A549 (cell line): ENCODE data around the gene TENT4A. TPM values are rescaled to one million over a fixed set of nuclear protein-coding genes. Genes with fewer than 3 reads are reported as not detected.

ENCODE experiments used
- ATAC-seq, 2 experiments: fragments of 200-7000 bp in 1 of 2; fragments of >200 bp in 1 of 2; cut with Nextera tagmentation in 1 of 2; cut with Tn5 transposase in 1 of 2; 3 replicates each; pipeline versions ENCODE4 v1.8.0 to v1.9.1; 2018 to 2020; ENCODE audit warnings: mild to moderate bottlenecking in 1 of 2, moderate library complexity in 1 of 2
- CTCF ChIA-PET: fragments of 300-600 bp; sonication (Branson Sonifier 250); formaldehyde crosslinking; extraction: SDS; loops from one replicate; lab custom pipeline; 2021; ENCODE audit warnings: antibody characterized with exemption, inconsistent platforms; lab: Yijun Ruan, JAX
- POLR2A ChIA-PET: fragments of 350-600 bp; formaldehyde crosslinking; extraction: SDS; loops from one replicate; lab custom pipeline; 2021; ENCODE audit warnings: antibody characterized with exemption, inconsistent platforms; lab: Yijun Ruan, JAX
- DNase-seq, 2 experiments: peaks; one replicate each; pipeline versions ENCODE4 v3.0.0 to v3.0.0-alpha.2; 2011 to 2016; ENCODE audit warnings: low read depth in 1 of 2, low spot score in 1 of 2
- FAIRE-seq: peaks from 2 replicates; lab custom pipeline; 2011; peaks lifted over from hg19 to GRCh38; lab: Jason Lieb, UNC
- H3K27ac ChIP-seq, 2 experiments: fragments of >200 bp; sonication (Bioruptor Twin); formaldehyde crosslinking; 3 replicates each; pipeline ENCODE4 v1.5.1; 2016 to 2017
- H3K4me1 ChIP-seq: fragments of >200 bp; sonication (Bioruptor Twin); formaldehyde crosslinking; 3 replicates; pipeline ENCODE4 v1.6.1; 2016
- H3K4me2 ChIP-seq: fragments of >200 bp; sonication (Bioruptor Twin); formaldehyde crosslinking; 3 replicates; pipeline ENCODE4 v1.6.1; 2016
- H3K4me3 ChIP-seq: fragments of >200 bp; sonication (Bioruptor Twin); formaldehyde crosslinking; 3 replicates; pipeline ENCODE4 v1.5.1; 2016
- H3K9me3 ChIP-seq: fragments of >200 bp; sonication (Bioruptor Twin); formaldehyde crosslinking; 3 replicates; pipeline ENCODE4 v1.6.1; 2016
- CEBPB ChIP-seq, 2 experiments: fragments of >200 bp in 1 of 2; sonication (Bioruptor Twin) in 1 of 2; formaldehyde crosslinking in 1 of 2; IDR thresholded peaks; 2 replicates each; pipeline ENCODE4 v1.6.1; 2012 to 2016
- CHD4 ChIP-seq: fragments of 200-600 bp; sonication (generic); IDR thresholded peaks from 2 replicates; pipeline ENCODE4 v1.6.1; 2016; ENCODE audit warnings: antibody characterized with exemption, mild to moderate bottlenecking, borderline replicate concordance
- EHF ChIP-seq: fragments of 250-450 bp; sonication (Bioruptor Pico); IDR thresholded peaks from 2 replicates; pipeline ENCODE4 v1.5.0; 2020; ENCODE audit warnings: mild to moderate bottlenecking
- EHMT2 ChIP-seq: fragments of 200-600 bp; sonication (generic); IDR thresholded peaks from 2 replicates; pipeline ENCODE4 v1.6.1; 2016; ENCODE audit warnings: antibody characterized with exemption, low read depth, mild to moderate bottlenecking, moderate library complexity
- FOSB ChIP-seq: fragments of 250-450 bp; sonication (Bioruptor Pico); IDR thresholded peaks from 2 replicates; pipeline ENCODE4 v1.5.0; 2020; ENCODE audit warnings: mild to moderate bottlenecking, moderate library complexity
- GATA3 ChIP-seq: IDR thresholded peaks from 2 replicates; pipeline ENCODE4 v1.6.1; 2012; ENCODE audit warnings: borderline replicate concordance
- HOXB13 ChIP-seq: fragments of 250-450 bp; sonication (Bioruptor Pico); IDR thresholded peaks from 2 replicates; pipeline ENCODE4 v1.5.0; 2020; ENCODE audit warnings: low read depth, mild to moderate bottlenecking, moderate library complexity
- JUNB ChIP-seq: fragments of >200 bp; sonication (Bioruptor Twin); formaldehyde crosslinking; IDR thresholded peaks from 2 replicates; pipeline ENCODE4 v1.6.1; 2016
- KDM1A ChIP-seq: fragments of 200-600 bp; sonication (generic); IDR thresholded peaks from 2 replicates; pipeline ENCODE4 v1.6.1; 2016; ENCODE audit warnings: low read depth, mild to moderate bottlenecking
- NFE2L2 ChIP-seq: fragments of 150-350 bp; conservative IDR thresholded peaks from 2 replicates; pipeline ENCODE4 v1.6.1; 2014; ENCODE audit warnings: low read length
- NR3C1 ChIP-seq: fragments of >200 bp; sonication (Bioruptor Twin); formaldehyde crosslinking; IDR thresholded peaks from 3 replicates; pipeline ENCODE4 v1.6.1; 2017
- POLR2A ChIP-seq: IDR thresholded peaks from 2 replicates; pipeline ENCODE4 v1.6.1; 2012; ENCODE audit warnings: mild to moderate bottlenecking, low read length
- RCOR1 ChIP-seq: fragments of 150-350 bp; IDR thresholded peaks from 2 replicates; pipeline ENCODE4 v1.6.1; 2014; ENCODE audit warnings: antibody characterized with exemption, low read length, low read depth
- RFX5 ChIP-seq: fragments of 450-650 bp; IDR thresholded peaks from 2 replicates; pipeline ENCODE4 v1.7.1; 2014; ENCODE audit warnings: antibody characterized with exemption, mild to moderate bottlenecking, moderate library complexity
- SREBF2 ChIP-seq: fragments of 450-650 bp; IDR thresholded peaks from 2 replicates; pipeline ENCODE4 v1.6.1; 2014; ENCODE audit warnings: mild to moderate bottlenecking, moderate library complexity
- ZC3H11A ChIP-seq: fragments of 450-650 bp; IDR thresholded peaks from 2 replicates; pipeline ENCODE4 v1.6.1; 2014; ENCODE audit warnings: antibody characterized with exemption, mild to moderate bottlenecking
- ZSCAN20 ChIP-seq: fragments of 250-450 bp; sonication (Bioruptor Pico); IDR thresholded peaks from 2 replicates; pipeline ENCODE4 v1.8.0; 2022; ENCODE audit warnings: mild to moderate bottlenecking, moderate library complexity
- WGBS: methylation state at CpG from one replicate; pipeline ENCODE4 v1.1.6; 2017; ENCODE audit errors: missing lambda C conversion rate; 5-methylcytosine and 5-hydroxymethylcytosine counted together
- polyA plus RNA-seq, 4 experiments: library from polyadenylated mRNA; depleted of rRNA in 3 of 4; stranded (reverse); fragments of >200 nt; fragmentation: RNase III in 1 of 4; extraction: RNeasy Plus Mini Kit Qiagen cat#74134 plus additional on column Dnase treatment in 1 of 4; gene quantifications; 2 replicates in 3 of 4; 3 replicates in 1 of 4; pipeline ENCODE4 v1.2.3, GENCODE V29; 2011 to 2017
- TF ChIP-seq, protein P1 (sequence below): IDR thresholded peaks from 2 replicates; pipeline ENCODE4 v1.6.1; 2012; ENCODE audit warnings: low read depth, borderline replicate concordance
- TF ChIP-seq, protein P2 (sequence below): fragments of >200 bp; sonication (Bioruptor Twin); formaldehyde crosslinking; IDR thresholded peaks from 2 replicates; pipeline ENCODE4 v1.6.1; 2016
- TF ChIP-seq, protein P3 (sequence below): fragments of 250-450 bp; sonication (Bioruptor Pico); IDR thresholded peaks from 2 replicates; pipeline ENCODE4 v1.5.0; 2020; ENCODE audit warnings: low read depth, mild to moderate bottlenecking, moderate library complexity

TENT4A gene
- polyA plus RNA-seq, 2 of the 4 experiments (the other 2 are of a cell fraction): 7.2 to 15.2 TPM

DNA sequence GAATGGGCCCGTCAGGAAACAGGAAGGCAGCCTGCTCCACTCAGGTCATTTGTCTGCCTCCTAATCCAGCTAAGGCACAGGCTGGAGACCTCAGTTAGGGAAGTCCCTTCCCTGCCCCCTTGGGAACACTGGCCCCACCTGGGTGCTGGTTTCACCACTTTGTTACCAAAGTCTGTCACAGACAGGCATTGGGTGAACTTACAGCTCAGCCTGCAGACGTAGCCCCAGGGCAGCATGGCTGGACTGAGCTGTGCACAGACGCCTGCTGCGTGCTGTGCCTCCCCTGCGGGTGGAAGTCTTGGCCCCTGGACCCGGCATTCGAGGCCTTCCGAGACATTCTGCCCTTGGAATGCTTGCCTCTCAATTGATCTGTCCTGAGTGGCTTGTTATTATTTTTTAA lies 48.9 kb downstream of the TENT4A start:
- FAIRE-seq: no peak
- Histone ChIP-seq H3K4me3 (no peak overlapping the region), H3K27ac (no peak overlapping the region), H3K4me1 (peaks cover 24% of the 10 kb centered on the region), H3K4me2 (no peak overlapping the region)
- CTCF ChIA-PET: interaction anchor here (1.2 kb wide), 1 partner anchor 9 kb away, joined by 3 read pairs; no protein-coding TSS in a partner anchor
- no peak for ATAC-seq
- TF ChIP-seq ZSCAN20 (CRISPR knock-in tag): no peak
- TF ChIP-seq, protein P1, sequence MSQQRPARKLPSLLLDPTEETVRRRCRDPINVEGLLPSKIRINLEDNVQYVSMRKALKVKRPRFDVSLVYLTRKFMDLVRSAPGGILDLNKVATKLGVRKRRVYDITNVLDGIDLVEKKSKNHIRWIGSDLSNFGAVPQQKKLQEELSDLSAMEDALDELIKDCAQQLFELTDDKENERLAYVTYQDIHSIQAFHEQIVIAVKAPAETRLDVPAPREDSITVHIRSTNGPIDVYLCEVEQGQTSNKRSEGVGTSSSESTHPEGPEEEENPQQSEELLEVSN: no peak
- no peak for TF ChIP-seq POLR2A
- no peak for TF ChIP-seq RCOR1
- no peak for TF ChIP-seq GATA3
- no peak for TF ChIP-seq KDM1A
- no peak for TF ChIP-seq CEBPB (IDR thresholded peaks at IDR 0.05)
- no peak for TF ChIP-seq HOXB13
- TF ChIP-seq, protein P2, sequence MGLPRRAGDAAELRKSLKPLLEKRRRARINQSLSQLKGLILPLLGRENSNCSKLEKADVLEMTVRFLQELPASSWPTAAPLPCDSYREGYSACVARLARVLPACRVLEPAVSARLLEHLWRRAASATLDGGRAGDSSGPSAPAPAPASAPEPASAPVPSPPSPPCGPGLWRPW: no peak
- TF ChIP-seq, all 56 proteins: peak for 0
- POLR2A ChIA-PET: no interaction called here
- no peak for DNase-seq
- 90% methylated on average over 8 of the region's 8 CpGs for WGBS
- no peaks in the 10 kb centered on the region for H3K9me3 ChIP-seq

DNA sequence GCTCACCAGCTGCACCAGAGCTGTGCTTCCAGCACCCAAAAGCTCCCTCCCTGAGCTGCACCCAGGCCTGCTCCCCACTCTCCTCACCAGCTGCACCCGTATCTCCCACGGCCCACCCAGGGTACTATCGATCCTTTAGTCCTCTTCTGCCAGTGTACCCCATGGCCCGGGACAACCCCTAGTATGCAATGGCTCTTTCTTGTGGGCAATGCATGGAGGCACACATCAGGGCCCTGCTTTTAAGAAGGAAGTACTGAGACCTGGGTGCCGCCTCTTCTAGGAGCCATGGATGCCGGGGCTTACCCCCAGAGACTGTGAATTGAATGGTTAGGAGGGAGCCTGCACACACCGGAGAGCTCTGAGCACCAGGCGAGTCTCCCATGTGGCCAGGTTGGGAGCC lies 49.5 kb downstream of the TENT4A start:
- no peak overlapping the region for H3K4me3 ChIP-seq
- WGBS: 95% methylated on average over 8 of the region's 8 CpGs
- no peak for ATAC-seq
- no peak overlapping the region for H3K4me2 ChIP-seq
- no peak for DNase-seq
- CTCF ChIA-PET: interaction anchor here (1.0 kb wide), 1 partner anchor 984 kb away, joined by 4 read pairs; no protein-coding TSS in a partner anchor
- no peak for FAIRE-seq
- no peak overlapping the region for H3K27ac ChIP-seq
- H3K4me1 ChIP-seq: peaks cover 23% of the 10 kb centered on the region
- TF ChIP-seq, protein P3, sequence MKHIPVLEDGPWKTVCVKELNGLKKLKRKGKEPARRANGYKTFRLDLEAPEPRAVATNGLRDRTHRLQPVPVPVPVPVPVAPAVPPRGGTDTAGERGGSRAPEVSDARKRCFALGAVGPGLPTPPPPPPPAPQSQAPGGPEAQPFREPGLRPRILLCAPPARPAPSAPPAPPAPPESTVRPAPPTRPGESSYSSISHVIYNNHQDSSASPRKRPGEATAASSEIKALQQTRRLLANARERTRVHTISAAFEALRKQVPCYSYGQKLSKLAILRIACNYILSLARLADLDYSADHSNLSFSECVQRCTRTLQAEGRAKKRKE (CRISPR knock-in tag): no peak
- no peak for TF ChIP-seq CHD4
- TF ChIP-seq RCOR1: no peak
- TF ChIP-seq ZC3H11A: no peak
- no peak for TF ChIP-seq SREBF2
- TF ChIP-seq GATA3: no peak
- no peak for TF ChIP-seq EHF (CRISPR knock-in tag)
- TF ChIP-seq RFX5: no peak
- TF ChIP-seq FOSB: no peak
- no peak for TF ChIP-seq NR3C1
- TF ChIP-seq JUNB: no peak
- TF ChIP-seq NFE2L2: no peak
- TF ChIP-seq, all 56 proteins: peak for 0
- POLR2A ChIA-PET: no interaction called here
- no peaks in the 10 kb centered on the region for H3K9me3 ChIP-seq

DNA sequence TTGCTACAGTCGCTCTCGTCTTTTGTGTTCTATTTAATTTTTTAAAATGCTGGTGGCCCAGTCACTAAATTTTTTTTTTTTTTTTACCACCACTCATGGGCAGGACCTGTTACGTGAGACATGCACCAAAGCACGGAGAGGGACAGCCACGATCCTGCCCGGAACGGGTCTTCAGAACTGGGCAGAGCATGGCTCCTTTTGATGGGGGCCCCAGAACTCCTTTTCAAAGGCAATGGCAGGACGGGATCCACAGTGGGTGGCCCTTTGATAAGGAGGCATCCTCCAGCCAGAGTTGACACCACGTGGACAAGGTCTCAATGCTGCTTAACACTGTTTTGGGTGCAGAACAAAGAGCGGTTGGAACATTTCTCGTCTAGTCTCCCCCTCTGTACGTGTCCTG lies 50.0 kb downstream of the TENT4A start:
- POLR2A ChIA-PET: no interaction called here
- CTCF ChIA-PET: interaction anchor here (0.6 to 1.0 kb wide), 2 partner anchors 158 to 983 kb away, joined by 4 read pairs; no protein-coding TSS in a partner anchor
- H3K4me1 ChIP-seq: peaks cover 23% of the 10 kb centered on the region
- no peak overlapping the region for H3K4me2 ChIP-seq
- no peak overlapping the region for H3K4me3 ChIP-seq
- no peak for ATAC-seq
- TF ChIP-seq EHMT2 (no peak), NR3C1 (no peak)
- TF ChIP-seq, all 56 proteins: peak for 0
- DNase-seq: no peak
- WGBS: 93% methylated on average over 11 of the region's 12 CpGs
- no peak for FAIRE-seq
- no peak overlapping the region for H3K27ac ChIP-seq
- no peaks in the 10 kb centered on the region for H3K9me3 ChIP-seq
